Gastrocnemius medialis (tissue), 4 donors: Measurements from ENCODE around the gene VSIG10L2.

Experiments
- POLR2A ChIP-seq, 2 donors: fragments of 450-650 bp; IDR thresholded peaks; one replicate each; pipeline ENCODE4 v1.6.1; 2017; ENCODE audit warnings: antibody characterized with exemption in 2 of 2, mild to moderate bottlenecking in 2 of 2, moderate library complexity in 2 of 2
- TF ChIP-seq, protein P1 (sequence below), 5 experiments: fragments of 450-650 bp in 3 of 5; fragments of 200-600 bp in 2 of 5; sonication (generic) in 2 of 5; IDR thresholded peaks in 4 of 5; conservative IDR thresholded peaks in 1 of 5; 1 replicate in 4 of 5; 2 replicates in 1 of 5; pipeline ENCODE4 v1.5.1; 2016 to 2019; ENCODE audit warnings: antibody characterized with exemption in 5 of 5, mild to moderate bottlenecking in 3 of 5, moderate library complexity in 3 of 5

DNA sequence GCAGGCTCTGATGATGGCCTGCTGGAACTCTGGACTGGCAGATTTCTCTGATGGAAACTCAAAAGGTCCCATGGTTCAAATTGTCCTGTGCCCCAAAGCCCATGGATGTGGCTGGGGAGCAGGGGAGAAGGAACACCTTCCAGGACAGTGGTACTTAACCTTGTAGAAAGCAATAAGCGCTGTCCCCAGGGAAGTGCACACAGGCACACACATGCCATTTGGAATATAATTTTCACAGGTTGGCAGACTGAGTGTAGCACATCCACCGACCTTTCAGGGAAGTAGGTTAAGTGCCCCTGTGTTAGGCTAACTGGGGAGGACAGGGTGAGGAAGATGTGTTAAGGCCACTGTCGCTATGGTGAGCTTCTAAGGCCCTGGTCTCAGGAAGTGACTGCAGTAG, 23.7 kb upstream of the VSIG10L2 start:
- TF ChIP-seq, protein P1, sequence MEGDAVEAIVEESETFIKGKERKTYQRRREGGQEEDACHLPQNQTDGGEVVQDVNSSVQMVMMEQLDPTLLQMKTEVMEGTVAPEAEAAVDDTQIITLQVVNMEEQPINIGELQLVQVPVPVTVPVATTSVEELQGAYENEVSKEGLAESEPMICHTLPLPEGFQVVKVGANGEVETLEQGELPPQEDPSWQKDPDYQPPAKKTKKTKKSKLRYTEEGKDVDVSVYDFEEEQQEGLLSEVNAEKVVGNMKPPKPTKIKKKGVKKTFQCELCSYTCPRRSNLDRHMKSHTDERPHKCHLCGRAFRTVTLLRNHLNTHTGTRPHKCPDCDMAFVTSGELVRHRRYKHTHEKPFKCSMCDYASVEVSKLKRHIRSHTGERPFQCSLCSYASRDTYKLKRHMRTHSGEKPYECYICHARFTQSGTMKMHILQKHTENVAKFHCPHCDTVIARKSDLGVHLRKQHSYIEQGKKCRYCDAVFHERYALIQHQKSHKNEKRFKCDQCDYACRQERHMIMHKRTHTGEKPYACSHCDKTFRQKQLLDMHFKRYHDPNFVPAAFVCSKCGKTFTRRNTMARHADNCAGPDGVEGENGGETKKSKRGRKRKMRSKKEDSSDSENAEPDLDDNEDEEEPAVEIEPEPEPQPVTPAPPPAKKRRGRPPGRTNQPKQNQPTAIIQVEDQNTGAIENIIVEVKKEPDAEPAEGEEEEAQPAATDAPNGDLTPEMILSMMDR (IDR thresholded peaks at IDR 0.05 in 4 of 5, conservative IDR thresholded peaks at IDR 0.05 in 1 of 5), result no peak
- TF ChIP-seq POLR2A (IDR thresholded peaks at IDR 0.05), result no peak
